Stimulated activated naive CD8-positive, alpha-beta T cell treated with anti-CD3 and anti-CD28 coated beads, Interleukin-15, amount 100 ng/mL, for 72 hours (primary cell): ENCODE measurements around the gene DEPDC5.

ENCODE experiments used
- ATAC-seq: fragments of 150-1000 bp; cut with Tn5 transposase; 2 replicates; pipeline ENCODE4 v1.10.0; 2021; ENCODE audit warnings: mild to moderate bottlenecking, moderate library complexity
- DNase-seq, 2 donors: peaks; one replicate each; pipeline ENCODE4 v3.0.0; 2021 to 2022
- H3K27ac Mint-ChIP-seq, 2 donors: one replicate each; pipeline ENCODE4 v1.8.0; 2022; ENCODE audit warnings: mild to moderate bottlenecking in 2 of 2, mixed read lengths in 2 of 2, moderate library complexity in 2 of 2
- H3K27me3 Mint-ChIP-seq: one replicate; pipeline ENCODE4 v1.8.0; 2022; ENCODE audit warnings: mixed read lengths
- H3K4me1 Mint-ChIP-seq: one replicate; pipeline ENCODE4 v1.8.0; 2022; ENCODE audit warnings: mild to moderate bottlenecking, mixed read lengths
- H3K4me3 Mint-ChIP-seq, 2 donors: one replicate each; pipeline ENCODE4 v1.8.0; 2022; ENCODE audit warnings: mild to moderate bottlenecking in 2 of 2, mixed read lengths in 2 of 2, moderate library complexity in 1 of 2
- H3K9me3 Mint-ChIP-seq, 2 donors: one replicate each; pipeline ENCODE4 v1.8.0; 2022; ENCODE audit warnings: mixed read lengths in 2 of 2

DEPDC5 gene

DNA sequence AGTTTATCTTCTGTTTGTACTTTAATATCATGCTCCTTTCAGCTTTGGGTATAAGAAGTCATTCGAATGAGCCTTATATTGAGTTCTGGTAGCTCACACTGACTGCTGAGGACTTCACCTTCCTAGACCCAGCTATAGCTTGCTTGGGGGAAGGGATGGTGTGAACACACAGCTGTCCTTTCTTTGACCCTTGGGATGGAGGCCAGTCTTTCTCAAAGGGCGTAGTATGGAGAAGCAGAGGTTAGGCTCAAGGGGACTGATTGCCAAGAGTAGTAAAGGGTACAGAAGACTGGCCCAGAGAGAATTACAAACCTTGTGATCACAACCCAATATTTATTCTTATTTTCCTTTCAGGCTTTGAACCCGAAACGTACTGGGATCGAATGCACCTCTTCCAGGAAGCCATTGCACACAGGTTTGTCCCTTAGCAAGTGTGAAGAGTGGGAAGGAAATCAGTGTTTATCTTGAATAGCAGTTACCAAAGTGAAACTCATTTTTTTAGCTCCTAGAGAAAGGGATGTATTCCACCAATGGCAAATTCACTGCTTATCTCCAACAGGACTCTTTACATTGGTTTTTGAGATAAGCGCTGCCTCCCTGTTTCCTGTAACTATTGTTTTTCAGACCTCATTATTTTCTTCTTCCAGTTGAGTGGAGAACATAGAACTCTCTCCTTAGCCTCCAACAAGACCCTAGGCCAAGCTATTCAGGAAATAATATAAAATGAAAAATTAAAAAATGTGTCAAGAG, 147.7 kb downstream of the DEPDC5 start:
- no peaks in the 10 kb centered on the region for H3K27me3 Mint-ChIP-seq
- peak overlapping the region in 1 of 2 donors; percentile 10 for H3K27ac Mint-ChIP-seq
- no peaks in the 10 kb centered on the region for H3K9me3 Mint-ChIP-seq

DNA sequence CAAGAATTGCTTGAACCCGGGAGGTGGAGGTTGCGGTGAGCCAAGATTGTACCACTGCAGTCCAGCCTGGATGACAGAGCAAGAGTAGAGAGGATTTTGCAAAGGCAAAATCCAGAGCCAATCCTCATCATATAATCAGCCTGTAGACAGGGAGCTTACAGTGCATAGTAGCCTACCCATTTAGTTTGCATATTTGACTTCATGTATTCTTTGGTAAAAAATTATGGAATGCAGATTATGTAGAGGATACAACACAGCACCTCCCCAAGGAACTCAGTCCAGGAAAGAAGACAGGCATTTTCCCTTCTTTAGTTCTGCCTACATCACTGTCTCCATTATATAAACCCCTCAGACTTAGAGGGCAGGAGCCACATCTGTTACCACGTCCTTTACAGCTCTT, 150.8 kb downstream of the DEPDC5 start:
- Mint-ChIP-seq H3K27me3 (no peaks in the 10 kb centered on the region), H3K4me1 (no peaks in the 10 kb centered on the region), H3K4me3 (no peak overlapping the region), H3K9me3 (no peaks in the 10 kb centered on the region), H3K27ac (peak overlapping the region in 1 of 2 donors; percentile 19)
- ATAC-seq (no peak), DNase-seq (no peak)

More for the DNA sequence above, 147.7 kb downstream of the DEPDC5 start:
- no peak overlapping the region for H3K4me3 Mint-ChIP-seq
- ATAC-seq (no peak), DNase-seq (no peak)
- no peaks in the 10 kb centered on the region for H3K4me1 Mint-ChIP-seq

DNA sequence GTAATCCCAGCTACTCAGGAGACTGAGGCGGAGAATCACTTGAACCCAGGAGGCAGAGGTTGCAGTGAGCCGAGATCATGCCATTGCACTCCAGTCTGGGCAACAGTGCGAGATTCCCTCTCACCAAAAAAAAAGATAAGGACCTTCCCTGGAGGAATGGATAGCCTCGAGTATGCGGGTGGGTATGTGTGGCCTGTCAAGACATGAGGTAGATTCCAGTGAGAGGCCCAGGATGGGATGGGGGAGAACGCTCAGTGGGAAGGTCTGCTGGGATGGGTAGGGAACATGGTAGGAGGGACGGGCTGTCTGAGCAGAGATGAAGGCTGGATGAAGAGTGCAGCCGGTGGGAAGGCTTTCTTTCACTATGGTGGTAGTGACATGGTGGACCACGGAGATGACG, 151.5 kb downstream of the DEPDC5 start:
- Mint-ChIP-seq H3K27me3 (no peaks in the 10 kb centered on the region), H3K9me3 (no peaks in the 10 kb centered on the region), H3K4me1 (no peaks in the 10 kb centered on the region), H3K27ac (peak overlapping the region in 1 of 2 donors; percentile 5), H3K4me3 (no peak overlapping the region)
- DNase-seq (no peak), ATAC-seq (no peak)

DNA sequence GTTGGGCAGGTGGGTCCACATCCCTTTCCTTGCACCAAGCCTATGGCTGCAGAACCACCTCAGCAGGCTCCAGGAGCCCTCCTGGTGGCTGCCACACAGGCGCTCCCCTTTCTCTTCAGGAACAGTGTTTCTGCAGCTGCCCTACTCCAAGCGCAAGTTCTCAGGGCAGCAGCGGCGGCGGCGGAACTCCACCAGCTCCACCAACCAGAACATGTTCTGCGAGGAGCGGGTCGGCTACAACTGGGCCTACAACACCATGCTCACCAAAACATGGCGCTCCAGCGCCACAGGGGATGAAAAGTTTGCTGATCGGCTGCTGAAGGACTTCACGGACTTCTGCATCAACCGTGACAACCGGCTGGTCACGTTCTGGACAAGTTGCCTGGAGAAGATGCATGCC, 152.3 kb downstream of the DEPDC5 start:
- no peak overlapping the region for H3K4me3 Mint-ChIP-seq
- no peak overlapping the region for H3K27ac Mint-ChIP-seq
- H3K9me3 Mint-ChIP-seq = no peaks in the 10 kb centered on the region
- H3K4me1 Mint-ChIP-seq = no peaks in the 10 kb centered on the region
- DNase-seq (no peak), ATAC-seq (no peak)
- H3K27me3 Mint-ChIP-seq = no peaks in the 10 kb centered on the region

DNA sequence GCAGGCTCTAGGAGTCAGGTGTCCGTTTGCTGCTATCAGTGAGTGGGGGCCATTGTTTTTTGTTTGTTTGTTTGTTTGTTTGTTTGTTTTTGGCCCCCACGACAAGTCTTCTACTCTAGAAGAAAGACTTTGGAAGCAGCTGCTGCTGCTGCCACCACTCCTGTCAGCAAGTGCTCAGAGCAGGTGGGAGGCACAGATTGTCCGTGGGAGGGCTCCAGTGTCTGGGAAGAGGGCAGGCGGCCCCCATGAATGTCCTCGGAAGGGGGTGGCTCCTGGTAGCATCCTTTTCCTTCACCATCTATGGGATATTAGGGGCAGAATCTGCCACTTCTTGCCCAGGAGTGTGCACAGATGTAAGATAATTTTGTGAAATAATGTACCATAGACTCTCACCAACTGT, 152.8 kb downstream of the DEPDC5 start:
- Mint-ChIP-seq H3K27ac (no peak overlapping the region), H3K9me3 (no peaks in the 10 kb centered on the region), H3K4me3 (no peak overlapping the region), H3K27me3 (no peaks in the 10 kb centered on the region), H3K4me1 (no peaks in the 10 kb centered on the region)
- ATAC-seq = no peak
- no peak for DNase-seq

DNA sequence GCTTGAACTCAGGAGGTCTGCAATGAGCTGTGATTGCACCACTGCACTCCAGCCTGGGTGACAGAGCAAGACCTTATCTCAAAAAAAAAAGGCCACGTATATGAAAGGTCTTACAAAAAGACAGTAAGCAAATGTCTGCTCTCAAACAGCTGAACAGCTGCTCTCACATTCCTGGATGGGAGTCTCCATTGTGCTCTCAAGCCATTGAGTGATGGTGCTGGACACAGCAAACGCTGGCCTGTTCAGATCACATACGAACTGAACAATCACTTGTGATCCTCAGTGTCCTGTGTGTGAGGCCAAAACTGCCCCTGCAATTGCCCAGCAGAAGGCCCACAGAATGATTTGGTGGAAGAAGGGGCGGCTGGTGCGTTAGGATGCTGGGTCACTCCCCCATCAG, 156.2 kb downstream of the DEPDC5 start:
- Mint-ChIP-seq H3K4me3 (no peak overlapping the region), H3K9me3 (no peaks in the 10 kb centered on the region), H3K27me3 (no peaks in the 10 kb centered on the region), H3K27ac (no peak overlapping the region), H3K4me1 (no peaks in the 10 kb centered on the region)
- no peak for DNase-seq
- no peak for ATAC-seq

DNA sequence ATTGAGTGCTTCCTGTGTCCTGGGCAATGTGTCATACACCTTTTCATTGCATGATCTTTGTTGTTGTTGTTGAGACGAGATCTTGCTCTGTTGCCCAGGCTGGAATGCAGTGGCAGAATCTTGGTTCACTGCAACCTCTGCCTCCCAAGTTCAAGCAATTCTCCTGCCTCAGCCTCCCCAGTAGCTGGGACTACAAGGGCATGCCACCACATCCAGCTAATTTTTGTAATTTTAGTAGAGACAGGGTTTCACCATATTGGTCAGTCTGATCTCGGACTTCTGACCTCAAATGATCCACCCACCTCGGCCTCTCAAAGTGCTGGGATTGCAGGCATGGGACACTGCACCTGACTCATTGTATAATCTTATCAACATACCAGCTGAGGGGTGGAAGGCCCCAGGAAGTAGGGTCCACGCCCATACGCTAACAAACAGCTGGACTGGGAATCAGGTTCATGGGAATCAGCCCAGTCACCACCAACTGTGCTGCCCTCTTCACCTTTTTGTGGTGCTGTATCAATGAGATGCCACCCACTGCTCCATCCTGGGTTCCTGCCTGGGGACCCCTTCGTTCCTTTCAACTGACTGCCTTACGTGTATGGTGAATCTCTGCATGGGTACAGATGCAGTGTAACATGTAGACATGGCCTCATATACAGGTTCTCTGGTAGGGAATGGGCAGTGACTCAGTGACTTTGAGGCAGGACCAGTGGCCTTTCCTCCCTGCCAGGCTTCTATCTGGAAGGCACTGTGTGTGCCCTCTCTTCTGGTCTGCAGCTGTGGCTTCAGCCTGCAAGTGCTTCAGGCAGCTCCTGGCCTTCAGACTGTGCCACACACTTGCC, 158.0 kb downstream of the DEPDC5 start:
- no peak overlapping the region for H3K4me3 Mint-ChIP-seq
- H3K9me3 Mint-ChIP-seq = no peaks in the 10 kb centered on the region
- H3K27me3 Mint-ChIP-seq = no peaks in the 10 kb centered on the region
- ATAC-seq = no peak
- DNase-seq = no peak
- H3K27ac Mint-ChIP-seq = peak overlapping the region; percentile 42 to 74
- peaks cover 2% of the 10 kb centered on the region for H3K4me1 Mint-ChIP-seq

DNA sequence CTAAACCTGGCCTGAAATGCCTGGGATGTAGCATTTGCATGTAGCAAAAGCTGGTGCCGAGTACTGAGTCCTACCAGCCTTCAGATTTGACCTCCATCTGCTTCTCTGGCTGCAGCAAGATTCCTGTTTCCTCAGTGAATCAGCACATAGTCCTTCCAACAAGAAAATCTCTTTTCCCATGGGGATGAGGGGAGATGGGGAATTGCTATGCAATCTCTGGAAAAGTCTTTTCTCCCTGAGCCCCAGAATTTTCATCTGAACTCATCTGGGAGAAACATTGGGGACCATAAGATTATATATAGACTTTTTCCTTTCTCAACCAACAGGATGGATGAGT, 158.6 kb downstream of the DEPDC5 start:
- peak overlapping the region in 1 of 2 donors; percentile 27 for H3K27ac Mint-ChIP-seq
- DNase-seq = no peak
- H3K27me3 Mint-ChIP-seq = no peaks in the 10 kb centered on the region
- H3K4me3 Mint-ChIP-seq = no peak overlapping the region
- ATAC-seq = no peak
- no peaks in the 10 kb centered on the region for H3K9me3 Mint-ChIP-seq
- H3K4me1 Mint-ChIP-seq = peaks cover 7% of the 10 kb centered on the region

DNA sequence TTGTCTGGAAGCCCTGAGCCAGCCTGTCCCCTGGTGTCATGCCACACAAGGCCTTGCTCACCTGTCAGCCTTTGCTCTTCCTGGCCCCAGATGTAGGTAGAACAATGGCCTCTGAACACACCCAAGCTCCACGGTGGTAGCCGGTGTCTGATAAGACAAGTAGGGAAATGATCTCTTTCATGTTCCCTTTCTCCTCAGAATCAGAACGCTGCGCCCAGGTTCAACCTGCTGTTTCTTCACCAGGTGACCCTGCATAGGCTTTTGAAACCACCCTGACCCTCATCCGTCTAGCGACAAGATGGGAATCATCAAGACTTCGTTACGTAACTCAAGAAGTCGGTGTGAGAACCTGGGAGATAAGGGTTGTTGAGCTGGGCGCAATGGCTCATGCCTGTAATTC, 161.8 kb downstream of the DEPDC5 start:
- Mint-ChIP-seq H3K9me3 (no peaks in the 10 kb centered on the region), H3K4me1 (peaks cover 10% of the 10 kb centered on the region), H3K4me3 (no peak overlapping the region), H3K27ac (no peak overlapping the region), H3K27me3 (no peaks in the 10 kb centered on the region)
- no peak for ATAC-seq
- no peak for DNase-seq

DNA sequence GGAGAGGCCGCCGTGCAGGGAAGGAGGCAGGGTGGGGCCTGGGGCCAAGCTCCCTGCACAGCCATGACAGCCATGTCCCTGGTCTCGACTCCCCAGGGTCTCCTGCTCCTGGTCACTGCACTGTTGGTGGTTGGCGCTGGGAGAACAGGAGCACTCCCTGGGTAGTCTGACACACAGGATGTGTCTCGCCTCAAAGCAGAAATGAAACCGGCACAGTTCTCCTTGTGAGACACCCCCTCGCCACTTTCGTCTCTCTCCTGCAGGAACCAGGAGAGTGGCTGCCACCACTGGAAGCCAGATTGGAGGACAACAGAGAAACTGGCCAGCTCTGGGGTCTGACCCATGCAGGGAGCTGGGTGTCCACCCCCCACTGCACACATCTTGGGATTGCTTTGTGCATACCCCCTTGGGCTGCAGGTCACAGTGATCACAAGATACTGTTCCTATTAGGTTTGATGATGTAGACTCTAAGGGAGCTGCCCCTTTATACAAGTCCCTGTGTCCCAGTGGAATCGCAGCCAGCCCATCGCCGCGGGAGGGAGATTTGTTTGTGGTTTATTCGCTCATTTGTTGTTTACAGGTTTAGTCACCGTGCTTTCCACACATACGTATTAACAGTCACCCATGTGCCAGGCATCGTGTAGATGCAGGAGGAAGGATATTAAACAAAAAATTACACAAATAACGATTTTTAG, 163.6 kb downstream of the DEPDC5 start:
- no peaks in the 10 kb centered on the region for H3K27me3 Mint-ChIP-seq
- H3K4me1 Mint-ChIP-seq = peaks cover 10% of the 10 kb centered on the region
- DNase-seq (no peak), ATAC-seq (peak; percentile 35)
- no peak overlapping the region for H3K4me3 Mint-ChIP-seq
- no peaks in the 10 kb centered on the region for H3K9me3 Mint-ChIP-seq
- H3K27ac Mint-ChIP-seq = peak overlapping the region in 1 of 2 donors; percentile 48

DNA sequence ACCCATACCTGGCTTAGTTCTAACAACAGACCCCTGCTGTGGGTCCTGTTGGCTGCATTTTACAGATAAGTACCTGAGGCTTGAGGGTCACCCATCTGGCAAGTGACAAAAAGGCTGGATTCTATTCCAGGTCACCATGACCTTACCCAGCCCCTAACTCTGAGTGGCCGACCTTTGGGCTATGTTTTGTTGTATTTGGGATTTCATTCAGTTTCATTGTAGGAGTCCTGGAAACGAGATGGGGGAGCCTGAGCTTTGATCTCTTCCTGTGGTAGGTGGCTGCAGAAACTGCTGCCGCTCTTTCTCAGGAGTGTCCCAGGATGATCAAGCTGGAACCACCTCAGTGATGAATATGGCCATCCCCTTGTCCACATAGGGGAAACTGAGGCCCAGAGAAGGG, 165.9 kb downstream of the DEPDC5 start:
- ATAC-seq (no peak), DNase-seq (no peak)
- Mint-ChIP-seq H3K4me1 (peaks cover 10% of the 10 kb centered on the region), H3K9me3 (no peaks in the 10 kb centered on the region), H3K4me3 (no peak overlapping the region), H3K27ac (no peak overlapping the region), H3K27me3 (peaks cover 8% of the 10 kb centered on the region)

DNA sequence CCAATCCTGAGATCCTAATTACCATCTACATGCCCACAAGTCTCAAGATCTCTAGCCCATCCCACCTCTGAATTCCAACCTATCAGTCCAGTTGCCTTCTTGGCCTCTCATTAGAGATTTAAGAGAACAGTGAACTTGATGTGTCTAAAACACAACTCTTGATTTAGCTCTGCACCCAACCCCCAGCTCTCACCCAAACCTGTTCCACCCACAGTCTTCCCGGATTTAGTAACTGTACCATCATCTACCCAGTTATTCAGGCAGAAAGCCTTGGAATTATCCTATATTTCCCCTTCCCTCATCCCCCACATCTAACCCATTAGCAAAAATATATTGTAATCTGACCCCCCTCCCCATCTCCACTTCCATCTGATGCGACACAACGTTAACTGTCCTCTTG, 166.5 kb downstream of the DEPDC5 start:
- no peak for ATAC-seq
- Mint-ChIP-seq H3K27ac (peak overlapping the region in 1 of 2 donors; percentile 1), H3K4me3 (no peak overlapping the region), H3K9me3 (no peaks in the 10 kb centered on the region), H3K27me3 (peaks cover 8% of the 10 kb centered on the region), H3K4me1 (peaks cover 10% of the 10 kb centered on the region)
- no peak for DNase-seq

DNA sequence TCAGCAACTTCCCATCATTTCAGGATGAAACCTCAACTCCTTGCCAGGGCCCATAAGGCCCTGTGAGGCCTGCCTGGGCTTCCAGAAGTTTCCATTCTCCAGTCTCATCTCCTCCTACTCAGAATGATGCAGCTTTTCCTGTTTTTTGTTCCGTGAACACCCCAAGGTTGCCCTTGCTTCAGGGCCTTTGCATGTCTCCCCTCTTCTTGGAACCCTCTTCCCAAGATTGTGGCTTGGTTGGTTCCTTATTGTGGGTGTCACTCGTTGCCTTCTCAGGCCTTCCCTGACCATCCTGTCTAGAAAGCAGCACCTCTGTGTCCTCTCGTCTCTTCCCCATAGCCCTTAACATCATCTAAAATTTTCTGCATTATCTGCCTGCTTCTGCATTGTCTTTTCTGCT, 167.3 kb downstream of the DEPDC5 start:
- DNase-seq = no peak
- Mint-ChIP-seq H3K4me3 (no peak overlapping the region), H3K27me3 (peaks cover 8% of the 10 kb centered on the region), H3K27ac (peak overlapping the region in 1 of 2 donors; percentile 1), H3K9me3 (no peaks in the 10 kb centered on the region), H3K4me1 (peaks cover 10% of the 10 kb centered on the region)
- no peak for ATAC-seq

DNA sequence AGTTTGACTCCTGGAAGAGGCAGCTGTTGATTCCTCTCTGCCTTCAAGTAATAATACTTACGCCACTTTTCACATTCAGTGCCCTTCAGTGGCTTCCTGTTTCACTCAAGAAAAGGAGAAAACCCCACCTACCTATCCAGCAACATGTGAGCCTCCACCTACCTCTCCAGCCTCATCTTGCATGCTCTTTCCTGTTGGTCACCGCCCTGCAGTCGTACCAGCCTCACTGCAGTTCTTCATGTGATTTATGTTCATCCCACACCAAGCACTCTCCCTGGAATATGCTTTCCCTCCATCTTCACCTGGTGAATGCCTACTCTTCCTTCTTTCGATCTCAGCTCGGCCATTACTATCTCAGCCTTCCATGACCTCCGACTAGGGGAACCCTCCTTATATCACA, 168.7 kb downstream of the DEPDC5 start:
- peaks cover 8% of the 10 kb centered on the region for H3K27me3 Mint-ChIP-seq
- peaks cover under 1% of the 10 kb centered on the region for H3K4me1 Mint-ChIP-seq
- no peaks in the 10 kb centered on the region for H3K9me3 Mint-ChIP-seq
- no peak for ATAC-seq
- H3K27ac Mint-ChIP-seq = no peak overlapping the region
- no peak overlapping the region for H3K4me3 Mint-ChIP-seq
- no peak for DNase-seq

DNA sequence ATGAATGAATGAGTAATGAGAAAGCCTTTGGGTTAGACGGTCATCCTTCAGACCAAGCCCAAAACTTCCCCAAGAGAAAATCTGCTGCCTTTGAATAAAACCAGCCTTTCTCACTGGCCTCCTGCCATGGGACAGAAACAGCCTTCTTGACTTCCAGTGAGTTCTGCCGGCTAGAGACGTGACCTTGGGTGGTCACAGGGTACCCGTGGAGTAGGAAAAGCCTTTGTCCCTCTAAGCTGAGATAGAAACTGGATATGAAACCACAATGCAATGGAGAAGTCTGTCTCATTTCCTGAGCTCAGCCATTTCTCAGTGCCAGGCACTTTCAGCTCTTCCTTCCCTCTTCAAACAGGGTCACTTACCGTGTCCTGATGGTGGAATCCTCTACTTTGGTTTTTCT, 169.3 kb downstream of the DEPDC5 start:
- Mint-ChIP-seq H3K27me3 (peaks cover 8% of the 10 kb centered on the region), H3K9me3 (no peaks in the 10 kb centered on the region), H3K4me1 (no peaks in the 10 kb centered on the region), H3K27ac (no peak overlapping the region), H3K4me3 (no peak overlapping the region)
- DNase-seq = no peak
- ATAC-seq = no peak

DNA sequence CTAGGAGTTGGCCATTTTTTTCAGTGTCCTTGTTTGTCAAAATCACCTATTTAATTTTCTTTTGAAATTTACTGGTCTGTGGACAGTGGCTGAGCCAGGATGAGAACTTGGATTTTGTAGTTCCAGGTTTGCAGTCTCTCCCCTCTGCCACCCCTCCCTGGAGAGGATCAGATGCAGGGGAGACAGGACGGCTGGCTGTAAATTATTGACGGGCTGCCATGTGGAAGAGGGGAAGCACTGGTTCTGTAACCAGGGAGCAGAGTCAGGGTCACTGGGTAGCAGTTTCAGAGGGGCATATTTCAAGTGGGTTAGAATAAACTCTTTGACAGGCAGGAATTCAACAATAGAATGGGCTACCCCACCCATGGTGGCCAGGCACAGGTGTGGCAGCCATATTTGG, 169.9 kb downstream of the DEPDC5 start:
- no peaks in the 10 kb centered on the region for H3K9me3 Mint-ChIP-seq
- no peak overlapping the region for H3K4me3 Mint-ChIP-seq
- H3K27ac Mint-ChIP-seq = no peak overlapping the region
- H3K27me3 Mint-ChIP-seq = peaks cover 8% of the 10 kb centered on the region
- ATAC-seq (no peak), DNase-seq (no peak)
- no peaks in the 10 kb centered on the region for H3K4me1 Mint-ChIP-seq
